Endometrial microvascular endothelial cells (primary cell): ENCODE results near the gene VPS37D. TPM values are rescaled to one million over a fixed set of nuclear protein-coding genes. Genes with fewer than 3 reads are reported as not detected.
"Not testable (repeated sequence)": the region's sequence is repeated elsewhere in the genome, so short reads cannot be mapped to it uniquely, and the experiment has no call there.

ENCODE experiments used
- in situ Hi-C: cut with HindIII; loops from 2 replicates; pipeline ENCODE4 v1.10.0; 2017; ENCODE audit warnings: low sequenced_read_pairs, low pct_unique_long_range_greater_than_20kb; ENCODE audit errors: inconsistent ontology term
- total RNA-seq: library from RNA; depleted of rRNA; stranded (reverse); fragments of >200 nt; gene quantifications from one replicate; pipeline ENCODE4 v1.2.3, GENCODE V29; 2015; ENCODE audit errors: inconsistent ontology term

Gene VPS37D
- total RNA-seq, 1 donor from 2014 or later, result not detected

DNA sequence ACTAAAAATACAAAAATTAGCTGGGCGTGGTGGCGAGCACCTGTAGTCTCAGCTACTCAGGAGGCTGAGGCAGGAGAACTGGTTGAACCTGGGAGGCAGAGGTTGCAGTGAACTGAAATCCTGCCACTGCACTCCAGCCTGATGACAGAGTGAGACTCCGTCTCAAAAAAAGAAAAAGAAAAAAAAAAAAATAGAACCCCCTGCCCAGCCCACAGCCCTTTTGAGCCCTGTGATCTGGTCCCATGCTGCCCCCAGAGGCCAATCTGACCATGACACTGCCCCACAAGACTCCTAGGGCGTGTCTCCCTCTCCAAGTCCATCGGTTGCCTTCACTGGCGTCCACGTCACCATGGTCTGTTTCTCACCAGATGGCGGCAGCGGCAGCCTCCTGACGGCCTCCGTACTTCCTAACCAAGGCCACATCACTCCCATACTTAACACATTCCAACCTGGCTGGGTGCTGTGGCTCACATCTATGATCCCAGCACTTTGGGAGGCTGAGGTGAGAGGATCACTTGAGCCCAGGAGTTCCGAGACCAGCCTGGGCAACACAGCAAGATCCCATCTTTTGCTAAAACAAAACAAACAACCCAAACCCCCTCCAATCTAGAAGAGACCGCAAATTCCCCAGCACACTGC is 33.8 kb downstream of the VPS37D start:
- in situ Hi-C loops, result no loop called here

DNA sequence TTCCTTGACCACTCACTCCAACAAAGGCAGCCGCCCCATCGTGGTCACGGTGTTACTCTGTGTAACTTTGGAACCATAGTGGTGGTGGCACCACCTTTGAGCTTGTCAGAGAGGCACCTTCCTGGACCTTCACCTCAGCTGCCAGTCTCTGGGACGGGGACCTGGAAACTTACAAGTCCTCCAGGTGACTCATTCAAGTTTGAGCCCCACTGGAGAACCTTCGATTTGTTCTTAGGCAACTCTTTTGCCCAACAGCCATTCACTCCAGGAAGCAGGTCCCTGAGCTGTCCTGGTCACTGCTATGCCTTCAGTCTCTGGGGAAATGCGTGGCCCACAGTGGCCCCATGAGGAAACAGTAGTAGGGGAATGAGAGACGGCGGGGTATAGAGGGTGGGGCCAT is 34.6 kb downstream of the VPS37D start:
- in situ Hi-C loops, result no loop called here

DNA sequence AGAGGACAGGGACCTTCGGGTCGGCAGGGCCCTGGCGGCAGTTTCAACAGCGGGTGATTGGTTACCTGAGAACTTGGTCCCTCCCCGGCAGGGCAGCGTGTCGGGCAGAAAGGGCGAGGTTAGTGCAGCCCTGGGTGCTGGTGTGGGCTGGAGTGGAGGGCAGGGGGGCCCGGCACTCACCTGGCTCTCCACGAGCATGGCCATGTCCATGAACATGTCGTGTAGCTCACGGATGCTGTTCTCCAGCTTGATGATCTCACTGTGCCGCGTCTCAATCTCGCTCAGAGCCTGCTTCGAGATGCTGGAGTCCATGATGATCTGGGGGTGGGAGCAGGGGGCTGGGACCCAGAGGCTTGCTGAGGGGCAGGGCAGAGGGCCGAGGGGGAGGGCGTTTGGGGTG is 35.0 kb downstream of the VPS37D start:
- in situ Hi-C loops, result no loop called here

DNA sequence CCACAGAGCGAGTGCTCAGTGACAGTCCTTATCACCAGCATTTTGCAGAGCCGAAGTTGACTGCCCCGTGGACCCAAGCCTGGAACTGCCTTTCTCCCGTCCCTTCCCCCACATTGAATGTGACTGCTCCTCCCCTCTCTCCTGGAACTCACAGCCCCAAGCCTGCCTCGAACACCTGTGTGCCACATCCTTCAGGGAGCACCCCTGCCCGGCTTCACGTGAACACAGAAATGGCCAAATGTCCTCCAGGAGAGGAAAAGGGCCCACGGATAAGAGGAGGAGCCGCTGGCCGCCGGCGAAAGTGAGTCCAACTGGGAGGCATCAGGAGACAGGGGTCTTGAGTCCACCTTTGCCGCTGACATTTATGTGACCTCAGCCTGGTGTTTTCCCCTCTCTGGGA is 35.6 kb downstream of the VPS37D start:
- in situ Hi-C loops, result no loop called here

DNA sequence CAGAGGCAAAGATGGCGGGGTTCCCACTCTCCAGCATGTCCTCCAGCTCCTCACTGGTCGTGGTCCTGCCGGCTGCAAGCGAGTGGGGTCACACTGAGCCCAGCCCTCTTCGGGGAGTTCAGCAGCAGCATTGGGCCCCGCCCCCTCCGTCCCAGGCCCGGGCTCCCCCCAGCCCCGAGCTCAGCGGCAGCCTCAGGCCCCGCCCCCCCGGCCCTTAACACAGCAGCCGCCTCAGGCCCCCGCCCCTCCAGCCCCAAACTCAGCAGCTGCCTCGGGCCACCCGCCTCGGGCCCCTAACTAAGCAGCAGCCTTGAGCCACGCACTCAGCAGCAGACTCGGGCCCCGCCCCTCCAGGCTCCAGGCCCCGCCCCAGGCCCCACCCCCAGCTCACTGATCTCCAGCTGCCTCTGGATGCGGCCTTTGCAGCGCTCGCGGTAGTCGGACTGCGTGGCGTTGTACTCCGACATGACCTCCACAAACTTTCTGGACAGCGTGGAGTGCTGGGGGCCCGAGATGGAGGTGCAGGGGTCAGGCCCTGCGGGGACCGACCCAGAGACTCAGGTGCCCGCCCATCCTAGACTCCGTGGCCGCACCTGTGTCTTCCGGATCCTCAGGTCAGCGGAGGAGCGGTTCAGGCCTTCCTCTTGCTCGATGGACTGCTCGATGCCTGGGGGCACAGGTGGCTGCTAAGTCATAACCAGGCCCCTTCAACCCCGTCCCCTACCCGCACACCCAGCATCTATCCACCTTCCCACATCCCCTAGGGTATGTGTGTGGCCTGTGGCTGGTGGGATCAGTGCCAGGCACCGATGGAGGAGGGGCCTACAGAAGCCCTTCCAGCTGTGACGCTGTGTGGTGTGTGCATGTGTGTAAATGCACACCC is 36.4 kb downstream of the VPS37D start:
- in situ Hi-C loops, result no loop called here

DNA sequence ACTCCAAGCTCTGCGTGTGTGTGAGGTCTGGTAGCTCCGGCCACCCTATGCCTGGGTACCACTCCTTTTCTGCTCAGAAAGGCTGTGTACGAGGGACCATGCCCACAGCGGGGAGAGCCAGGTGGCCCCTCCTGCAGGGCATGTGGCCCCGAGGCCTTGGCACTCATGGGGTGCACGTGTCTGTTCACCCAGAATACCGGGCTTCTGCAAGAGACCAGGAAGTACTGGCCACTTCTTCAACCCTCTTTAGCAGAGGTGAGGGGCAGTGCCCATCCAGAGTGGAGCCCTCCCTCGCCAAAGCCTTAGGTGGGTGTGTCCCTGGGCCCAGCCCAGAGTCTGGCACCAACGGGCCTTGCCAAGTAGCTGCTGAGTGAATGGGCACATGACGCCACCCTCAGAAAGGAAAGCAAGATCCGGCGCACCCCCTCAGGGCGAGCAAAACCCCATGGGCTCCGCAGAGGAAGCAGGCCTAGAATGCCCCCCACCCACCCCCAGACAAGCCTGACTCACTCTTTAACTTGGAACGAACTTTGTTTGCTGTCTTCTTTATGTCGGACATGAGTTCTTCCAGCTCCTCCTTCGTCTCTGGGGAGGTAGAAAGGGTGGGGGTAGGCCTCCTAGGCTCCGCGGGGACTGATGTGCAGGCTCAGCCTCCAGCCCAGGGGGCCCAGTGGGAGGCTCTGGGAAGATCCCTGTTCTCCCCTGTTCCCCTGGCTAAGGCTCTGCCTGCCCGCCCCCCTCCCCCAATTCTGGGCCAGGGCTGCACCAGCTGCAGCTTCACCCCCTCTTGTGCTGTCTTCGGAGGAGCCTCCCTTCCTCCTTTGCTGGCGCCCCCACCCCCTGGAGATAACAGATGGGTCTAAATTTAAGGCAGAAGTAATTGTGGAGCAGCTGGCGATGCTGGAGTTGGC is 37.3 kb downstream of the VPS37D start:
- in situ Hi-C loops, result no loop called here

DNA sequence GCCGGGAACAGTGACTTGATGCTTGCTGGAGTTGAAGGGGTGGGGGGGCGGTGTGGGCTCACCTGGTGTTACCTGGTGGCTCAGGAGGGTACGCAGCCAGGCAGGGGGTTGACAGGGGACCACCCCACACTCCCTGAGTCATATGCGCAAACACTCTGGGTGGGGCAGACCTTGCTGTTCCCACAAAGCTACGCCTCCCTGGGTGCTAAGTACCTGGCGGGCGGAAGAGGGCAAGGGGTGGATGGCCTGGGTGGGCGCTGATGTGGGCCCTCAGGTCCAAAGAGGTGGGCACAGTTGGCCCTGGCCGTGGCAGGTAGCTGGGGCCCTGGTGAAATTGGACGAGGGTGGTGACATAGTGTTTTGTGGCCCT is 37.9 kb downstream of the VPS37D start:
- in situ Hi-C loops, result no loop called here

DNA sequence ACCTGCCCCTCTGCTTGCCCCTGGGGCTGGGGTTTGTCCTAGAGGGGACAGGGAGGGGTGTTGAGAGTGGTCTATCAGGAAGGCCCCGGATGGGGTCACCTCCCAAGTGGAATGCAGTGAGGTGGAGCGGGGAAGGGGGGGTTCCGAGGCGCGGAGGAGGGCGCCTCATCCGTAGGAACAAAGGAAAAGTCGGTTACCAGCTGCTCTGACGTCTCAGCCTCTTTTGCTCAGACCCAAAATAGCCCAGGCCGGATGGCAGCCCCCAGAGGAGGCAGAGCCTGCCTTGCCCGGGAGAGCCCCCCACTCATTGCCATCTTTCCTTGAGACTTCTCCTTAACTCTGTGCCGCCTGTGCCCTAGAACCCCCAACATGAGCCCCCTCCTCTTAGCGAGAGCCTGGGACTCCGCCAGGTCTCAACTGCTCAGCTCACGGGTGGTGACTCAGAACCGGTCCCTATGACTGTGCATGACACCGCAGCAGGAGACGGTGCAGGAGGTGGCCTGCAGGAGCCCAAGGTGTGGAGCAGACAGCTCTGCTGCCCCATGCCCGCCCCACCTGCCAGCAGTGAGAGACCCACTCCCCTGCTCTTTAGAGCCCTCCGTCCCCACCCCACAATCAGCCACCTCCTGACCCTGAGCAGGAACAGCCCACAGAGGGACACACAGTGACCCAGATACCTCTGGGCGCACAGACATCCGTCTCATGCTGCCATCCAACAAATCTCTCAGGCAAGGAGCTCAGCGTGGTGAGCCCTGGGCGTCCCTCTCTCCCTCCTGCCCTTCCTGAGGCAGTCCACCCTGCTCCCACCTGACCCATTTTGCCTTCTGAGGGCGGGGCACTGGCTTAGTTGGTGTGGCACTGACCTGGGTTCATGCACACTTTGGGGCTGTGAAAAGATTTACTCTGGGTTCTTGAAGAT is 38.8 kb downstream of the VPS37D start:
- in situ Hi-C loops, result no loop called here

DNA sequence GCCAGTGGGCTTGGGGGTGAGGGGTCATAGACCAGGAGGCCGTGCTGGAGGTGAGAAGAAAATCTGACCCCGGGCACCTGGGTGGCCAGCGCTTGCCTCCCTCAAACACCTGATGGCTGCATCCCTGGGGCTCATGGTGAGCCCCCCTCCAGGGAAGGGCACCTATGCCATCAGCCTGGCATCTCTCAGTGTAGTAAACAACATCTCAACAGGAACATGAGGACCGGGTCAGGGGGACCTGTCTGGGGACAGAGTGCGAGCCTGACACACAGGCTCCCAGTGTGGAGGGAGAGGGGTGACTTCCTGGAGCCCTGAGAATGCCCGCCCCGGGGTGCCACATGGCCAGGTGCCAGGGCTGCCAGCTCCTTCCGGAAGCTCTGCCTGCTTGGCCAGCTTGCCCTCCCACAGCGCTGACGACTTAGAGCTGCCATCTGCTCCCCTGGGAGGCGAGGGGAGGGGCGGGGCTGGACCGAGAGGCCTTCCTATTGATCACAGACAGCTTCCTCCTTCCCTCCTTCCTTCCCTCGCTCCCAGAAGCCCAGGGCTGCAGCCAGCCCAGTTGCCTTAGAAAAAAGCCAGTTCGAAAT is 39.5 kb downstream of the VPS37D start:
- in situ Hi-C loops, result no loop called here

DNA sequence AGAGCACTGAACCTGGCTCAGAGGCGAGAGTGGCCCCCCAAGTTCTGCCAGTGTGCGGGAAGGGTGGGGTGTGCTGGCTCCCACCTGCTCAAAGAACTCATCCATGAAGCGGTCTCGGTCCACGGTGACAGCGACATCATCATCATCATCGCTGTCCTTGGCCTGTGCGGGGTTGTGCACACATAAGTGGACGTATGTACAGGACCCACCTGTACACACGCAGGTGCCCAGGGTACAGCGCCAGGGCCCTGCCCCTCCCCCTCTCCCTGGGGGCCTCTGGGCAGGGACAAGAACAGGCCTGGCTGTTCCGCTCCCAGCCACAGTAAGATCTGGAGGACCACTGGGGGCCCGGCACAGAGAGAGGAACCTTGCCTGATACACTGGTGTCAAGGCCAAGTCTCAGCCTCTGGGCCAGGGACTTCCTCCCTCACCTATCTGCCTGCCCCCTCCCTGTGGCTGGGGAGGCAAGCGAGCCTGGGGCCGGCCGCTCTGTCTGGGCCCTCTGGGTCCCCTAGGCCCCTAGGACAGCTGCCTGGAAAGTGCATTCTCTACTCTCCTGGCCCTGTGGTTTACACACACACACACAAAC is 41.4 kb downstream of the VPS37D start:
- in situ Hi-C loops, result no loop called here

DNA sequence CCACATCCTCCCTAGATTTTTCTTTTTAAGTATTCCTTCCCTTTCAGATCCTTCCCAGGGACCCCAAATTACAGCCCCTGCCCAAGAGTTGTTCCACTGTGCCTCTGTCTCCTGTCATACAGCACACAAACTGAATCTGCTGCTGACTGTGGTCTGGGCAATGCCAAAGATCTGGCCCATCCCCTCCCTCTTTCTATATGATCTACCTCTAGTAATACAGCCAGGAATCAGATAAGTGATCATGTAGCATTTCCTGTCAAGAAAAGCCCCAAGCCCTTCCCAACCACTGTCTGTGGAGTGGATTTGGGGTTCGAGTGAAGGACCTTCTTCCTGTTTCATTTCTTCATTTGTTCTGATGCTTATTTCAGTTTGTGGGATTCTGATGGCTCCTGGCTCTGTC is 45.1 kb downstream of the VPS37D start:
- in situ Hi-C loops, result no loop called here

DNA sequence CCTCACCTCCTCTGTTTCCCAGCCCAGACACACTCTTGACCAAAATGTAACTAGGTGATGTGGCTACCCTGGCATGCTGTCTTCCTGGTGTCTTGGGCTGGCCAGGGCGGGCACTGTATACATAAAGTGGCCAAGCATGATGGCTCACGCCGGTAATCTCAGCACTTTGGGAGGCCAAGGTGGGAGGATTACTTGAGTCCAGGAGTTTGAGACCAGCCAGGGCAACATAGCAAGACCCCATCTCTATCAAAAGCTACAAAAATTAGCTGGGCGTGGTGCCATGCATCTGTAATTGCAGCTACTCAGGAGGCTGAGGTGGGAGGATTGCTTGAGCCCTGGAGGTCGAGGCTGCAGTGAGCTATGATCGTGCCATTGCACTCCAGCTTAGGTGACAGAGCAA is 45.7 kb downstream of the VPS37D start:
- in situ Hi-C loops, result not testable (repeated sequence)

DNA sequence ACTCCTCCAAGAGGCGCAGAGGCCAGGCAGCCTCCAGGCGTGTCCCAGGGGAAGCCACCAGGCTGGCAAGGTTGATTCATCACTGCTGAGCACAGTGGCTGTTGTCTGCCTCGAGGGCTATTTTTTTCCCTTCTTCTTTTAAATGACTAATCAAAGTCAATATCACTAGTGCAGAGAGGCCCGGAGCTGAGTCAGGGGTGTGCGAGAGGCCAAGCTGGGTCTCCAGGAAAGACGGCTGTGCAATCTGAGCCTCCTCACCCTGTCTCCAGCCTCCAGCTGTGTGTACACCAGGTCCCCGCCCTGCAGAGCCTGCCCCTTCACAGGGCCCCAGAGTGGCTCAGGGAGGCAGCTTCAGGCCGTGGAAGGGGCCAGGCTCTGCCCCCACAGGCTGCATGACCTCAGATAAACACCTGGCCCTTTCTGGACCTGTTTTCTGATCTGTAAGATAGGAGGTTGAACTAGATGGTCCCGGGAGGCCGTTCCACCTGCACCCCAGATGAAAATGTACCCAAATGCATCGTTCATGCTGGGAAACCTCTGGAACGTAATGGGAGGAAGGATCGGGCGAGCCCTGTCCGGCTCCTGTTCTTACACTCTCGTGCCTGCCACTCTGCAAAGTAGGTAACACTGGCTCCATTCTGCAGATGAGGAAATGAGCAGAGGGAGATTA is 48.2 kb downstream of the VPS37D start:
- in situ Hi-C loops, result no loop called here

DNA sequence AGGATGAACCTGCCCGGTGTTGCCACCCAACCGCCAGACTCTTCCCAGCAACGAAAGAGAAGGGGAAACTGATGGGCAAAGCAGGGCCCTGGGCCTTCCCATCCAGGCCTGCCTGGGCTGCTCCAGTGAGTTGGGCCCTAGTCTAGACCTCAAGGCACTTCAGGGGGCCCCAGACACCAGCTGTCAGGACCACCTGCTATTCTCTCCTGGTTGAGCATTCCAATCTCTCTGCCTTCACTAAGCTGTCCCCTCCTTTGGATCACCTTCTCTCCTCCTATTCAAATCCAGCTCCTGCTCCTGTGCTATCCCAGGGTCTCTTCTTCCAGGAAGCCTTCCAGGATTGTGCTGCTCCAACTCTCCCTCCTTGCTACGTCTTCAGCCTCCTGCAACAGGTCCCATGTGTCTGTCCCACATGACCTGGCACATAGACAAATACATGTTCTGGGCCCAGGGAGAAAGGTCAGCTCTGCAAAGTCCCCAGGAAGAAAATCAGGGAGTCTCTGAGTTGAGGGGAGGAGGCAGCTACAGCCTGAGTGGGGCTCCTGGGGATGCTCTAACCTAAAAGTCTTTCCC is 48.8 kb downstream of the VPS37D start:
- in situ Hi-C loops, result no loop called here

DNA sequence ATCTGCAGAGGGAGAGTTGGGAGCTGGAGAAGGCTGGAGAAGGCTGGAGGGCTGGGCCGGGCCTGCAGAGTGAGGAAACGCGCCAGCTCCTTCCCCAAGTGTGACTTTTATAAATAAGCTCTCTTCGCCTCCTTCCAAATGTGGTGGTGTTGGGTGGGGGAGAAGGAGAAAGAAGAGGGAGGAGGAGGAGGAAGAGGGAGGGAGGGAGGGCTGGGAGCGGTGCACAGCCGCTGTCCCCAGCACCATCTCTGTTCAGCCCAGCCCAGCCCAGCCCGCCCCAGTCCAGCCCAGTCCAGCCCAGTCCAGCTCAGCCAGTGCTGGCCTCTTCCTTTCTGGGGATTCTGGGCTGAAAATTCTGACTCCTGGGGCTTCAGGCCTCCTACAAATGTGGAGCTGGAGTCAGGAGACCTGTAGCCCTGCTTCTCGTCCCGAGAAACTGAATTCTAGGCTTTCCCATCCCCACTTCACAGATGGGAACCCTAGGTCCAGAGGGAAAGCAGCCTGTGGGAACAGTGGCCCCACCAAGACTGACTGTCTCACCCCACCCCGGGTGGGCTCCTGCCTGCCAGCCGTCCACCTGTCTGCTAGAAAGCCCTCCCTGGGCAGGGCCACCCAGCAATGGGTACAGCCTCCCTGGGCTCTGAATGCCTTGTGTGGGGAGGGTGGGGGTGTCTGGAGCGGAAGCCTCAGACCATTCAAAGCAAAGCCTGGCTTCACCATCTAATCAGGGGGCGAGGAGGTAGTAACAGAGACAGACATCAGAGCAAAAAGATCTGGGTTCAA is 49.6 kb downstream of the VPS37D start:
- in situ Hi-C loops, result no loop called here

DNA sequence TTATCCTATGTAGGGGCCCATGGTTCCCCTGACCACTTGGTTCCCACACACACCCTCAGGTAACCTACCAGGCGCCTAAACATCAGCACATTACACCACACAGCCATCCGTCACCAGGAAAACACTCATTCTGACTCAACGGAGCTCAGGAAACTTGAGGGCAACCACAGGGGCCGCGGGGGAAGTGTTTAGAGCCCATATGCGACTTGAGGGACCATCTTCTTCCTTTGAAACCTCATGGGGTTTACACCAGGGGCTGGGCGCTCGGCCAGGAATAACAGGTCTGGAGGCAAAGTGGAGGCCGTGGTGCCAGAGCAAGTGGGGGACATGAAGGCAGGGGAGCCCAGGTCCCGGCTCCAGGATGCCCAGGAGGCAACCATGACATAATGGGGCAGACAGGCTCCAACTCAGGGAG is 50.4 kb downstream of the VPS37D start:
- in situ Hi-C loops, result no loop called here
